MM.1S (cell line): ENCODE results near the gene PRF1.

Source experiments
- DNase-seq: peaks from one replicate; pipeline ENCODE4 v3.0.0-alpha.2; 2015
- H2AFZ ChIP-seq: fragments of 300-600 bp; sonication (generic); 2 replicates; pipeline ENCODE4 v1.6.0; 2016; ENCODE audit warnings: antibody characterized with exemption, low read length
- H3F3A ChIP-seq: fragments of 300-600 bp; sonication (generic); 2 replicates; pipeline ENCODE4 v1.6.1; 2016; ENCODE audit warnings: mild to moderate bottlenecking, antibody characterized with exemption, low read length, moderate library complexity, mixed read lengths; ENCODE audit not compliant: insufficient read depth
- H3K27ac ChIP-seq: fragments of 300-600 bp; sonication (generic); 2 replicates; pipeline ENCODE4 v1.5.1; 2016; ENCODE audit warnings: mild to moderate bottlenecking, low read length
- H3K27me3 ChIP-seq: fragments of 300-600 bp; sonication (generic); replicated peaks from 2 replicates; pipeline ENCODE4 v1.6.0; 2016; ENCODE audit warnings: low read length; ENCODE audit not compliant: insufficient read depth
- H3K36me3 ChIP-seq: fragments of 300-600 bp; sonication (generic); replicated peaks from 2 replicates; pipeline ENCODE4 v1.6.1; 2016; ENCODE audit warnings: mild to moderate bottlenecking, low read length, mixed read lengths; ENCODE audit not compliant: insufficient read depth
- H3K4me1 ChIP-seq: fragments of 300-600 bp; sonication (generic); 2 replicates; pipeline ENCODE4 v1.6.1; 2016; ENCODE audit warnings: low read length, mixed read lengths
- H3K4me2 ChIP-seq: fragments of 300-600 bp; sonication (generic); 2 replicates; pipeline ENCODE4 v1.6.0; 2016; ENCODE audit warnings: low read depth, low read length
- H3K4me3 ChIP-seq: fragments of 300-600 bp; sonication (generic); 2 replicates; pipeline ENCODE4 v1.5.1; 2016; ENCODE audit warnings: low read length, mixed read lengths
- H3K79me2 ChIP-seq: fragments of 300-600 bp; sonication (generic); 2 replicates; pipeline ENCODE4 v1.6.1; 2016; ENCODE audit warnings: mixed run types, low read length, mixed read lengths
- H3K9ac ChIP-seq: fragments of 300-600 bp; sonication (generic); 2 replicates; pipeline ENCODE4 v1.6.1; 2016; ENCODE audit warnings: low read length, mixed read lengths
- H3K9me2 ChIP-seq: fragments of 300-600 bp; sonication (generic); replicated peaks from 2 replicates; pipeline ENCODE4 v1.6.1; 2016; ENCODE audit warnings: mild to moderate bottlenecking, low read length, mixed read lengths; ENCODE audit not compliant: insufficient read depth
- H3K9me3 ChIP-seq: fragments of 300-600 bp; sonication (generic); replicated peaks from 2 replicates; pipeline ENCODE4 v1.6.1; 2016; ENCODE audit warnings: mild to moderate bottlenecking, low read length, mixed read lengths; ENCODE audit not compliant: insufficient read depth
- H4K20me1 ChIP-seq: fragments of 300-600 bp; sonication (generic); 2 replicates; pipeline ENCODE4 v1.6.1; 2016; ENCODE audit warnings: mild to moderate bottlenecking, low read length, moderate library complexity, mixed read lengths; ENCODE audit not compliant: insufficient read depth
- CTCF ChIP-seq: fragments of 300-600 bp; sonication (generic); IDR thresholded peaks from 2 replicates; pipeline ENCODE4 v1.5.1; 2016; ENCODE audit warnings: antibody characterized with exemption, low read length, mixed read lengths
- EZH2 ChIP-seq: fragments of 300-600 bp; sonication (generic); optimal IDR thresholded peaks from 2 replicates; pipeline ENCODE3; 2017; ENCODE audit warnings: low read depth, mild to moderate bottlenecking, antibody characterized with exemption, low read length, mixed read lengths
- EZH2phosphoT487 ChIP-seq: fragments of 300-600 bp; sonication (generic); IDR thresholded peaks from 2 replicates; pipeline ENCODE4 v1.6.1; 2018; ENCODE audit warnings: antibody characterized with exemption, low read length

Gene PRF1

GRCh38 chr10:70567603-70568002 lies 34.9 kb downstream of the PRF1 start:
- Histone ChIP-seq H3K36me3 (peaks cover 3% of the 10 kb centered on the region), H3K27ac (no peak overlapping the region), H3F3A (no peaks in the 10 kb centered on the region), H3K9ac (no peak overlapping the region), H3K4me1 (no peaks in the 10 kb centered on the region), H3K9me2 (no peaks in the 10 kb centered on the region), H3K4me2 (no peak overlapping the region), H3K79me2 (no peaks in the 10 kb centered on the region), H3K4me3 (no peak overlapping the region), H4K20me1 (no peaks in the 10 kb centered on the region), H3K9me3 (no peaks in the 10 kb centered on the region), H3K27me3 (no peaks in the 10 kb centered on the region), H2AFZ (no peak overlapping the region)
- TF ChIP-seq CTCF (no peak), EZH2phosphoT487 (no peak), EZH2 (no peak)
- no peak for DNase-seq

- Histone ChIP-seq H3F3A (no peaks in the 10 kb centered on the region), H3K9me3 (no peaks in the 10 kb centered on the region), H3K9ac (no peak overlapping the region), H3K4me3 (no peak overlapping the region), H2AFZ (no peak overlapping the region), H3K27me3 (no peaks in the 10 kb centered on the region), H3K79me2 (no peaks in the 10 kb centered on the region), H3K27ac (no peak overlapping the region), H4K20me1 (no peaks in the 10 kb centered on the region), H3K4me2 (no peak overlapping the region), H3K36me3 (peaks cover 3% of the 10 kb centered on the region), H3K4me1 (no peaks in the 10 kb centered on the region), H3K9me2 (no peaks in the 10 kb centered on the region)
- TF ChIP-seq CTCF (no peak), EZH2phosphoT487 (no peak), EZH2 (no peak)
- no peak for DNase-seq
These were observed 35.8 kb downstream of the PRF1 start for GRCh38 chr10:70566515-70567290.

GRCh38 chr10:70565556-70566514 lies 36.7 kb downstream of the PRF1 start:
- no peak overlapping the region for H3K27ac ChIP-seq

More at GRCh38 chr10:70565556-70566514, 36.7 kb downstream of the PRF1 start:
- TF ChIP-seq EZH2 = no peak
- Histone ChIP-seq H3K4me2 (no peak overlapping the region), H3K27me3 (no peaks in the 10 kb centered on the region), H3K9me3 (no peaks in the 10 kb centered on the region), H4K20me1 (no peaks in the 10 kb centered on the region), H3F3A (no peaks in the 10 kb centered on the region), H3K4me1 (no peaks in the 10 kb centered on the region), H3K79me2 (no peaks in the 10 kb centered on the region), H3K36me3 (peaks cover 3% of the 10 kb centered on the region), H3K9ac (no peak overlapping the region), H3K9me2 (no peaks in the 10 kb centered on the region), H2AFZ (no peak overlapping the region), H3K4me3 (no peak overlapping the region)
- no peak for DNase-seq
